CD4-positive, alpha-beta T cell treated with Interleukin-15 for 4 hours (primary cell): ENCODE results near the gene TRPV5.

Experiments
- DNase-seq: peaks from one replicate; pipeline ENCODE4 v3.0.0-alpha.2; 2020; ENCODE audit warnings: low spot score

TRPV5 gene

GRCh38 chr7:142885311-142886230, 48.0 kb downstream of the TRPV5 start, which contains the start of gene TRPV6:
Gene TRPV6 (minus strand): TSS chr7:142885745.
- no peak for DNase-seq

DNA sequence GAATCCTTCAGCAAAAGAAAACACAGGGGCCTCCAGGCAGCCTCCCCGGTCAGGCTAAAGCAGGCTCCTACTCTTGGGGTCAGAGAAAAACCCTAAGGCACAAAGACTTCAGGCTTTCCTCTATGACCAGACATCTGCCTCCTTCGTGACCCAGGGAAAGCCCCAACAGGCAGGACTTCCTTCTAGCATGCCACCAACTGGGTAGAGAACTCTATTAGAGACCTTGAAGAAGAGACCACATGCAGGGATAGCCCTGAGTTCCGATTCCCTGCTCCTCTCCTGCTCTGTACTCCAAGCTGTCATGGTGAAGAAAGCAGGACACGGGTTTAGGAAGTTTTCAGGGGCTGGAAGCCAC, 49.3 kb downstream of the TRPV5 start:
- no peak for DNase-seq

GRCh38 chr7:142883571-142884285, 49.8 kb downstream of the TRPV5 start:
- DNase-seq, result no peak

GRCh38 chr7:142883145-142883544, 50.4 kb downstream of the TRPV5 start:
- no peak for DNase-seq

DNA sequence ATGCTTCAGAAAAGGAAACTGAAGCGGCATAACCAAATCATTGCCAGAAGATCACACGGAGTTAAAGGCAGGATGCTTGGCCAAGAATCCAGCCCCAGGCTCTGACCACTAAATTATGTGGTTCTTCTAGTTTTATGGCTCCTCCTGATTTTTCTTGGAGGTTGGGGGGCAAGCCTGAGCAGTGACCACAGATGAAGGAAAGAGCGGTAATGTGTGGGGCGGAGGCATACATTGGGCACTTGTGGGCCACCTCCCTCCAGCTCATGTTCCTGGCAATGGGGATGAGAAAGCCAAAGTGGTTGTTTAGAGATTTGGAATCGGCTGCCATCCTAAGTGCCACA, 51.2 kb downstream of the TRPV5 start:
- no peak for DNase-seq

DNA sequence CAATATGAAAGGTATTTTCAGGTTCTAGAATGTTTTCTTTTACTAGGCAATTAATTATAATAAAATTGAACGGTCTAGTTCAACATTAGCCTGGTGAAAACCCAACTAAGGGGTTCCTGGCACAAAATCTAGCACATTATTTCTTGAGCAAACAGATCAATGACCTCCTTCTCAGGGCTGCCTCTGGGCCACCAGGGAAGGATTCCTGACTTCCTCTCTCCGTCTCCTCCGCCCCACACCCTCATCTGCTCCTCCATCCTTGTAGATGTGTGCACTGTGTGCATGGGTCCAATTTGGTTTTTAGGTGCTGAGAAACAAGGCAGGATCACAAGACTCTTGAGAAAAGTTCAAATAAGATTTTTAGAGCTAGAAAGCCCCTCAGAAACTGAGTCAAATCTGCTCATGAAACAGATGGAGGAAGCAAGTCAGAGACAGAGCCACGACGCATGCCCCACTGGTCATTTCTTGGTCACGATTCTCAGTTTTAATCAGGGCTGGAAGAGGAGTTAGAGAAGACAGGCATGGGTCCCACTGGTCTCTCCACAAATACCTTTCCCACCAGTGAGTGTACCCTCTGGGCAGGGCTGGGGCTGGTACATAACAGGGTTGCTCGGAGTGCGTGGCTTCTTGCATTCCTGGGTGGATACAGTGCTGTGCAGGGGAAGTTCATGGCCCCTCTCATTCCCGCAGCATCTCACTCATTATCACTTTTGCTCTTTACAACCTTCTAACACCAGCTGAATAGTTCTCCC, 51.8 kb downstream of the TRPV5 start:
- no peak for DNase-seq

- peak; percentile 58 for DNase-seq
Observed at GRCh38 chr7:142880876-142881505, 52.6 kb downstream of the TRPV5 start.

DNA sequence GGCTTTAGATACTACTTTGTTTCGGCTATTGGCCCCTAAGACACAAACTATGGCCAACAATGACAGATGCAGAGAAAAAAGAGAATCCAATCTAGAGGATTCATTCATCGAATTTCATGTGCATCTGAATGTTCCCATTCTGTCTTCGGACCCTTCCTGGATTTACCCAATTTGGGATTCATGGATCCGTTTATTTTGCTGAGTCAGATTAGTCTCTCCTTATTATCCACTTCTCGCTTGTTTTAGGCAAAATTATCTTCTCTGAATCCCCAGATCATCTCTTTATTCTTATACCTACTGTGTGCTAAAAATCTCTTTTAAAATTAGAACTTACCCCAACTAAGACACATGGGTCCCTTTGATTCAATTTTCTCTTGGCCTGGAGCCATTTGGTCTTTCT, 54.5 kb downstream of the TRPV5 start:
- DNase-seq, result no peak

GRCh38 chr7:142878315-142878714, 55.2 kb downstream of the TRPV5 start:
- no peak for DNase-seq

GRCh38 chr7:142876991-142877910, 56.3 kb downstream of the TRPV5 start:
- no peak for DNase-seq

DNA sequence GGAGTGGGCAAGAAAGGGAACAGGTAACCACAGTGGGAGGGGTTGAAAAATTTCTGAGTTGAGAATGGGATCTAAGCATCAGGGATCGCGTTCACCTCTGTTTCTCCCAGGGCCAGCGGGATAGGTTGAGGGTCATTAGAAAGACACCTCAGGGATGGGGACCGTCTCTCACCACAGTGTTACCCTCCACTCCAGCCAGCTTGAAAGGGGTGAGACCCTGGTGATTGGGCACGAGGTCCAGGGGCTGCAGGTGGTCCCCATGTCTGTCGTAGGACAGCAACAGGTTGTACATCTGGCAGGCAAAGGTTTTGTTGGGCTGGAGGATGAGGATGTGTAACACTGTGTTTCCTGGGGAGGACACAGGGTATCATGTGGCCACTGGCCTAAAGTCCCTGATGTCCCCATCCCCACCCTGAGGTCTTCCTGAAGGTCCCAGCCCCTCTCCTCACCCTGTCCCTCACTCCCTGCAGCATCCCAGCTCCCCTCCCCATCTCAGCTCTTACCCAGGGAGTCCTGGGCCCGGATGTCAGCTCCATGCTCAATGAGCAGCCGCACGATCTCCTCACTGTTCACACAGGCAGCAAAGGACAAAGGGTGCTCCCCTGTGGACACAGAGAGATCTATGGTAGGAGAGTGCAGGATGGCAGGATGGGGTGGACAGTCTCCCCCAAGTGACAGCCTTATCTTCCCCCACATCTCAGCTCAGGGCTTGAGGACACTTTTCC, 57.1 kb downstream of the TRPV5 start:
- no peak for DNase-seq

- no peak for DNase-seq
Observed at GRCh38 chr7:142875456-142875855, 58.1 kb downstream of the TRPV5 start.

GRCh38 chr7:142874837-142875236, 58.7 kb downstream of the TRPV5 start:
- no peak for DNase-seq

DNA sequence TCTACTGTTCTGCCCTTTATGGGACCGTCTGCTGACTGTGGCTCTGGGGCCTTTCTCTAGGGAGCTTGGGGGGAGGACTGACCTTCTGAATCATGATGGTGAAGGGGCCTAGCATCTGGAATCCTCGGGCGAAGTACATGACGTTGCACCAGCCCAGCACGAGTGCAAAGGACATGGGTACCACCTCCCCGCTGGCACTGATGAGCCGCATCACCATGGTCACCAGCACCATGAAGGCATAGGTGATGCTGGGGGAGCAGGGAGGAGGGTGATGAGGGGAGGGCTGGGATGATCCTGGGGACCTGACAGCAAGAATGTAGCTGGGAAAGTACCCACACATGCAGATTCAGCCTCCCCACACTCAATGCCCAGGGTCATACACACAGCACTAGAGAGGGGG, 59.1 kb downstream of the TRPV5 start:
- DNase-seq, result no peak

DNA sequence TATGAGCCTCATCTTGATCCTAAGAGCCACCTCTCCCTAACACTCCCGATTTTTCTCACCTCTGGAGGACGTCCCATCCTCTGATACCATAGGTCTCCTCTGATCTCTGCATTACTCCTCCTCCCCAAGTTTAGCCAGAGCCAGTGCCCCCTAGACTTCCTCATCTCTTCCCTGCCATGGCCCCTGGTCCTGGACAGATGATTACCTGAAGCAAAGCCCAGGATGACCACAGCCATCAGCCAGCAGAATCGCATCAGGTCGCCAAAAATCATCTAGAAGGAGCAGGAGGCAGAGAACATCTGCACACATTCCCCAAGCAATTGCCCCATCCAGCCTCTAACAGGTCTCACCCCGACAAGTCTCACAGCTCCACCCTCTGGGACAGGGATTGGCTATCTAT, 59.7 kb downstream of the TRPV5 start:
- no peak for DNase-seq

GRCh38 chr7:142873281-142873784, 60.2 kb downstream of the TRPV5 start:
- no peak for DNase-seq

GRCh38 chr7:142872106-142872675, 61.4 kb downstream of the TRPV5 start:
- no peak for DNase-seq

DNA sequence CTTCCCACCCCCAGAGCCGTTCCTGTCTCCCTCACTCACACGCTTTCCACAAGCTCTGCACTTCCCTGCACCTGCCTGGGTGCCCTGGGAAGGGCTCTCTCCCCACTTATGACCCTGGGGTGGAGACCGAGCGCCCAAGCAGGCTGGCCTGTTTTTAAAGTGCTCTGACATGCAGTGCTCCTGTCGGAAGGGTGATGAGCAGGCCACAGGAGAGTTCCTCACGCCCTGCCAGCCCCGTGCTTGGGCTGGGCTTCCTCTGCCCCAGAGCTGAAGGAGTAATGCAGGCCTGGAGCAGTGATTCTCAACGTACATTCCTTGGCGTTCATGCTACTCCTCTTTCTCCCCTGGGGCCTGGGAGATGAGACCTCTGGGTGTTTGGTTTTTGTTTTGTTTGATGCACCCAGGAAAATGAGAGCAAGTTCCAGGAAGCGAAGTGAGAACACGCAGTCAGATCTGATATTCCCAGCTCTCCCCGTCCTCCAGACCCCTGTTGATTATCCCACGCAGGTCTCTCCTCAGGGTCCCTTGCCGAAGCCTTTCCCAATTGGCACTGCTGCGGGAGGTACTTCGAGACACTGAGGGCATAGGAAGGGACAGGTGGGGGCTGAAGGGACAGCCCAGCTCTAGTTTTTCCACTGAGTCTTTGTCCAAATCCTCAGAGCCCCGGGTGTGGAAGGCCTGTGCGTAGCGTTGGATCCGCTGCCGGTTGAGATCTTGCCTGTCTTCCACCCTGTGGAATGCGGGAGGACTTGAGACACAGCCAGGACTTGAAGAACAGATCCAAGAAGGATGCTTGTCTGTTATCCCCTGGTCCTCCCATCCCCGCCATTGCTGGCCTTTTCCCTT, 62.1 kb downstream of the TRPV5 start:
- no peak for DNase-seq
